ENCODE results near the gene KLKB1. TPM values are rescaled to one million over a fixed set of nuclear protein-coding genes. Genes with fewer than 3 reads are reported as not detected.

Gene KLKB1
- total RNA-seq, 2 experiments from 2014 or later = not detected

DNA sequence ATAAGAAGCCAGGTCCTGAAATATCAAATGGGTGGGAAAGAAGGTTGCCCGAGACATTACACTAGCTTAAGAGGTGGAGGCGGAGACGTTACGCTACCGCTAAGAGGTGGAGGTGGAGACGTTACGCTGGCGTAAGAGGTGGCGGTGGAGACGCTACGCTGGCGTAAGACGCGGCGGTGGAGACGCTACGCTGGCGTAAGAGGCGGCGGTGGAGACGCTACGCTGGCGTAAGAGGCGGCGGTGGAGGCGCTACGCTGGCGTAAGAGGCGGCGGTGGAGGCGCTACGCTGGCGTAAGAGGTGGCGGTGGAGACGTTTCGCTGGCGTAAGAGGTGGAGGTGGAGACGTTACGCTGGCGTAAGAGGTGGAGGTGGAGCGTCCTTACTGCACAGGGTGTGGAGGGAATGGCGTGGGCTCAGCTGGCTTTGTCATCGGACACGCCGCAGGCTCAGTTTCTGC is 23.2 kb upstream of the KLKB1 start:
- POLR2A ChIA-PET = no interaction called here
- DNase-seq = peak; percentile 33
- H3K9me3 Mint-ChIP-seq = no peaks in the 10 kb centered on the region
- peaks cover 11% of the 10 kb centered on the region for H3K4me1 Mint-ChIP-seq (ENCODE audit: low read depth)
- H3K36me3 Mint-ChIP-seq (ENCODE audit: low read depth) = peaks cover 6% of the 10 kb centered on the region
- peak overlapping the region; percentile 42 for H3K27ac Mint-ChIP-seq
- H3K4me3 Mint-ChIP-seq = peak overlapping the region; percentile 40
- TF ChIP-seq, protein P1, sequence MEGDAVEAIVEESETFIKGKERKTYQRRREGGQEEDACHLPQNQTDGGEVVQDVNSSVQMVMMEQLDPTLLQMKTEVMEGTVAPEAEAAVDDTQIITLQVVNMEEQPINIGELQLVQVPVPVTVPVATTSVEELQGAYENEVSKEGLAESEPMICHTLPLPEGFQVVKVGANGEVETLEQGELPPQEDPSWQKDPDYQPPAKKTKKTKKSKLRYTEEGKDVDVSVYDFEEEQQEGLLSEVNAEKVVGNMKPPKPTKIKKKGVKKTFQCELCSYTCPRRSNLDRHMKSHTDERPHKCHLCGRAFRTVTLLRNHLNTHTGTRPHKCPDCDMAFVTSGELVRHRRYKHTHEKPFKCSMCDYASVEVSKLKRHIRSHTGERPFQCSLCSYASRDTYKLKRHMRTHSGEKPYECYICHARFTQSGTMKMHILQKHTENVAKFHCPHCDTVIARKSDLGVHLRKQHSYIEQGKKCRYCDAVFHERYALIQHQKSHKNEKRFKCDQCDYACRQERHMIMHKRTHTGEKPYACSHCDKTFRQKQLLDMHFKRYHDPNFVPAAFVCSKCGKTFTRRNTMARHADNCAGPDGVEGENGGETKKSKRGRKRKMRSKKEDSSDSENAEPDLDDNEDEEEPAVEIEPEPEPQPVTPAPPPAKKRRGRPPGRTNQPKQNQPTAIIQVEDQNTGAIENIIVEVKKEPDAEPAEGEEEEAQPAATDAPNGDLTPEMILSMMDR (IDR thresholded peaks at IDR 0.05) = no peak
- H3K27me3 Mint-ChIP-seq = no peaks in the 10 kb centered on the region
- CTCF ChIA-PET = interaction anchor here (1.4 kb wide), 1 partner anchor 10 kb away, joined by 3 read pairs; no protein-coding TSS in a partner anchor
- ATAC-seq = peak; percentile 50
- intact Hi-C loops (cut with micrococcal nuclease) = no loop called here

GRCh38 chr4:186204686-186205085 is 22.6 kb upstream of the KLKB1 start:
- Mint-ChIP-seq H3K36me3 (ENCODE audit: low read depth) (peaks cover 12% of the 10 kb centered on the region), H3K9me3 (peaks cover 3% of the 10 kb centered on the region), H3K4me1 (ENCODE audit: low read depth) (peaks cover 11% of the 10 kb centered on the region), H3K27ac (peak overlapping the region; percentile 42), H3K4me3 (peak overlapping the region; percentile 40), H3K27me3 (no peaks in the 10 kb centered on the region)
- no peak for ATAC-seq
- DNase-seq = no peak
- ChIA-PET CTCF (no interaction called here), POLR2A (no interaction called here)
- TF ChIP-seq, protein P1 (IDR thresholded peaks at IDR 0.05) = no peak
- intact Hi-C loops (cut with micrococcal nuclease) = no loop called here

- ATAC-seq (no peak), DNase-seq (no peak)
- intact Hi-C loops (cut with micrococcal nuclease) = no loop called here
- H3K4me3 Mint-ChIP-seq = no peak overlapping the region
- CTCF ChIA-PET = no interaction called here
- no peaks in the 10 kb centered on the region for H3K27me3 Mint-ChIP-seq
- POLR2A ChIA-PET = no interaction called here
- peaks cover 15% of the 10 kb centered on the region for H3K36me3 Mint-ChIP-seq (ENCODE audit: low read depth)
- peaks cover 11% of the 10 kb centered on the region for H3K4me1 Mint-ChIP-seq (ENCODE audit: low read depth)
- TF ChIP-seq, protein P1 (IDR thresholded peaks at IDR 0.05) = no peak
- no peak overlapping the region for H3K27ac Mint-ChIP-seq
- H3K9me3 Mint-ChIP-seq = peaks cover 3% of the 10 kb centered on the region
Measured at GRCh38 chr4:186205156-186205555, 22.2 kb upstream of the KLKB1 start.

GRCh38 chr4:186216465-186217024 is 10.8 kb upstream of the KLKB1 start:
- no peak for ATAC-seq
- H3K27me3 Mint-ChIP-seq = no peaks in the 10 kb centered on the region
- CTCF ChIA-PET = no interaction called here

DNA sequence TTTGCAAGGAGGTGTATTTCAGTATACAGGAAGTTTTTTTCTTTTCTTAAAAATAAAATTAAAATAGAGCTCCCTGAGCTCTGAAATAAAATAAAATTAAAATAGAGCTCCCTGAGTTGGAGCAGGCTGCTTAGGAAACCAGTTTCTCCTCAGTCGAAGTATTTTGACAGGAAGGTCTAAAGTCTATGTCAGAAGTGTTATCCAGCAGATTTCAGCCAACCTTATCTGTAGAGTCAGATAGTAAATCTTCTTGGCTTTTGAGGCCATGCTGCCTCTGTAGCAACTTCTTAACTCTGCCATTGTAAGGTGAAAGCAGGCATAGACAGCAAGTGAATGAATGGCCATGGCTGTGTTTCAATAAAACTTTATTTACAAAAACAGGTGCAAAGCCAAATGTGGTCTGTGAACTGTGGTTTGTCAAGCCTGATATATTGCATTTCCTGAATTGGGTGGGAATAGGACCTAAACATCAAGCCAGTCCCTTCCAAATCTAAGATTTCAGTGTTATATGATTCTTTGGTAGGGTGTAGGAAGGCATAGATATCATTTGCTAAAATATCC is 9.5 kb upstream of the KLKB1 start:
- ChIA-PET CTCF (no interaction called here), POLR2A (no interaction called here)
- Mint-ChIP-seq H3K27me3 (no peaks in the 10 kb centered on the region), H3K4me3 (no peak overlapping the region), H3K36me3 (ENCODE audit: low read depth) (no peaks in the 10 kb centered on the region), H3K4me1 (ENCODE audit: low read depth) (no peaks in the 10 kb centered on the region), H3K27ac (no peak overlapping the region), H3K9me3 (no peaks in the 10 kb centered on the region)
- TF ChIP-seq, protein P1 (IDR thresholded peaks at IDR 0.05) = no peak
- intact Hi-C loops (cut with micrococcal nuclease) = no loop called here
- ATAC-seq (no peak), DNase-seq (no peak)

More at GRCh38 chr4:186216465-186217024, 10.8 kb upstream of the KLKB1 start:
- Mint-ChIP-seq H3K4me1 (ENCODE audit: low read depth) (no peaks in the 10 kb centered on the region), H3K36me3 (ENCODE audit: low read depth) (peaks cover 5% of the 10 kb centered on the region), H3K9me3 (no peaks in the 10 kb centered on the region), H3K4me3 (no peak overlapping the region), H3K27ac (no peak overlapping the region)
- intact Hi-C loops (cut with micrococcal nuclease) = no loop called here
- TF ChIP-seq, protein P1 (IDR thresholded peaks at IDR 0.05) = no peak
- DNase-seq = no peak
- POLR2A ChIA-PET = no interaction called here

Measured in activated CD8-positive, alpha-beta T cell treated with anti-CD3 and anti-CD28 coated beads for 36 hours (primary cell).